Kidney (tissue), 14 donors: ENCODE data around the gene ADRA2B. TPM values are rescaled to one million over a fixed set of nuclear protein-coding genes. Genes with fewer than 3 reads are reported as not detected.

Source experiments
- DNase-seq, 5 donors: peaks; one replicate each; pipeline ENCODE4 v3.0.0-alpha.2; 2013 to 2020
- FAIRE-seq: peaks from 2 replicates; lab custom pipeline; 2012; peaks lifted over from hg19 to GRCh38; lab: Jason Lieb, UNC
- H3K27ac ChIP-seq, 2 donors: one replicate each; pipeline ENCODE4 v1.7.0; 2013; ENCODE audit warnings: low read depth in 2 of 2, low read length in 2 of 2, inconsistent platforms in 1 of 2
- H3K27me3 ChIP-seq: one replicate; pipeline ENCODE4 v1.7.1; 2013; ENCODE audit warnings: low read length, inconsistent platforms; ENCODE audit not compliant: control insufficient read depth, insufficient read depth
- H3K36me3 ChIP-seq, 3 donors: one replicate each; pipeline versions ENCODE4 v1.7.0 to v1.7.1; 2013; ENCODE audit warnings: low read length in 3 of 3, control low read depth in 1 of 3, inconsistent platforms in 1 of 3; ENCODE audit not compliant: insufficient read depth in 3 of 3, control insufficient read depth in 2 of 3
- H3K4me1 ChIP-seq, 3 donors: one replicate each; pipeline versions ENCODE4 v1.7.0 to v1.7.1; 2013; ENCODE audit warnings: low read length in 3 of 3, inconsistent platforms in 1 of 3, low read depth in 1 of 3; ENCODE audit not compliant: control insufficient read depth in 2 of 3, insufficient read depth in 2 of 3
- H3K4me3 ChIP-seq, 3 donors: one replicate each; pipeline versions ENCODE4 v1.7.0 to v1.8.1; 2013; ENCODE audit warnings: low read length in 3 of 3, control low read depth in 1 of 3, inconsistent platforms in 1 of 3
- H3K9ac ChIP-seq, 3 donors: one replicate each; pipeline versions ENCODE4 v1.7.0 to v1.7.1; 2013; ENCODE audit warnings: low read length in 3 of 3, control low read depth in 1 of 3, inconsistent platforms in 1 of 3
- H3K9me3 ChIP-seq, 3 donors: one replicate each; pipeline versions ENCODE4 v1.7.0 to v1.7.1; 2013; ENCODE audit warnings: low read length in 3 of 3, control low read depth in 1 of 3, inconsistent platforms in 1 of 3; ENCODE audit not compliant: control insufficient read depth in 2 of 3, insufficient read depth in 1 of 3
- intact Hi-C: fragments of 100-400 bp; cut with DNase I; formaldehyde crosslinking; loops from one replicate; pipeline ENCODE4 v1.11.1; 2022
- polyA plus RNA-seq: library from polyadenylated mRNA; stranded (reverse); fragments of 350-450 nt; fragmentation: Illumina TruSeq; extraction: RNeasy Lipid Tissue Mini Kit (QIAGEN cat#74804); gene quantifications from one replicate; pipeline ENCODE4 v1.2.3, GENCODE V29; 2014; ENCODE audit warnings: low read depth, low replicate concordance; ENCODE audit not compliant: insufficient read depth
- total RNA-seq: library from RNA; stranded (reverse); fragmentation: NEBNext Ultra II Directional; extraction: Animal tissue kit (Norgen Biotek cat#: 25700); gene quantifications from one replicate; pipeline ENCODE4 v1.2.1, GENCODE V29; 2021
- TF ChIP-seq, protein P1 (sequence below): IDR thresholded peaks from 3 replicates; pipeline ENCODE4 v1.5.1; 2012; ENCODE audit warnings: mild to moderate bottlenecking, moderate library complexity, borderline replicate concordance; ENCODE audit not compliant: insufficient read depth; ENCODE audit errors: extremely low read depth
- donor health status: control.
- donor health status: control.
- donor health status: control.
- donor health status: control.
- donor health status: control.
- donor health status: DM: yes; HTN: yes; CAD: no.
- donor health status: Normal renal cell carcinoma (clear cell type).

The ADRA2B gene
- total and polyA plus RNA-seq, 2 donors from 2014 or later = 1.4 to 4.8 TPM

GRCh38 chr2:96110621-96111256 lies 5.6 kb downstream of the ADRA2B start:
- H3K36me3 ChIP-seq = no peaks in the 10 kb centered on the region
- DNase-seq (peak in 2 of 5 donors; percentile 41 to 55), FAIRE-seq (no peak)
- H3K9ac ChIP-seq = no peak overlapping the region
- intact Hi-C loops = no loop called here
- no peaks in the 10 kb centered on the region for H3K27me3 ChIP-seq
- peaks cover 0 to 8% (median 0%) of the 10 kb centered on the region in 3 donors for H3K4me1 ChIP-seq
- H3K9me3 ChIP-seq = no peaks in the 10 kb centered on the region
- H3K4me3 ChIP-seq = no peak overlapping the region
- no peak overlapping the region for H3K27ac ChIP-seq
- TF ChIP-seq, protein P1, sequence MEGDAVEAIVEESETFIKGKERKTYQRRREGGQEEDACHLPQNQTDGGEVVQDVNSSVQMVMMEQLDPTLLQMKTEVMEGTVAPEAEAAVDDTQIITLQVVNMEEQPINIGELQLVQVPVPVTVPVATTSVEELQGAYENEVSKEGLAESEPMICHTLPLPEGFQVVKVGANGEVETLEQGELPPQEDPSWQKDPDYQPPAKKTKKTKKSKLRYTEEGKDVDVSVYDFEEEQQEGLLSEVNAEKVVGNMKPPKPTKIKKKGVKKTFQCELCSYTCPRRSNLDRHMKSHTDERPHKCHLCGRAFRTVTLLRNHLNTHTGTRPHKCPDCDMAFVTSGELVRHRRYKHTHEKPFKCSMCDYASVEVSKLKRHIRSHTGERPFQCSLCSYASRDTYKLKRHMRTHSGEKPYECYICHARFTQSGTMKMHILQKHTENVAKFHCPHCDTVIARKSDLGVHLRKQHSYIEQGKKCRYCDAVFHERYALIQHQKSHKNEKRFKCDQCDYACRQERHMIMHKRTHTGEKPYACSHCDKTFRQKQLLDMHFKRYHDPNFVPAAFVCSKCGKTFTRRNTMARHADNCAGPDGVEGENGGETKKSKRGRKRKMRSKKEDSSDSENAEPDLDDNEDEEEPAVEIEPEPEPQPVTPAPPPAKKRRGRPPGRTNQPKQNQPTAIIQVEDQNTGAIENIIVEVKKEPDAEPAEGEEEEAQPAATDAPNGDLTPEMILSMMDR = no peak

DNA sequence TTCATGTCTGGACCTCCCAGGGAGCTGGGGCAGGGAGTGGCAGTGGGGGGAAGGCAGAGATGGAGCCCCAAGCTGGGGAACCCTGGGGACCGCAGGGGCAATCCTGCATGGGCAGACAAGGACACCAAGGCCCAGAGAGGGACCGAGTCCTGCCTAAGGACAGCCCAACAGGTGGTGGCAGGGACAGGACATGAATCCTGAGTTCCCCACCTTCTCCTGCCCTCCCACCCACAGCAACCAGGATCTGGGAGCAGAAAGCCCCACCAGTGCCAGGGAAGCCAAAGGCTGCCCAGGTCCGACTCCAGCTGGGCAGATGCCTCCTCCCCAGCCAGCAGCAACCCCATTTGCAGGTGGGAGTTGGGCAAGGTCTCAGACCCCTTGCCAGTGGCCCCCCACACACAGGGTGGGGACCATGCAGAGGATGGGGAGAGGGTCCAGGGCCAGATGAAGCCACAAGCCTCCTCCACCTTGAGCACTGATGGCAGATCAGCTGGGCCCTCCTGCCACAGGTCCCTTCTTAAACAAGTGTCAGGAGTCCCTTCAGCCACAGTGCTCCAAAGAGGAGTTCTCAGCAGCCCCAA lies 6.3 kb downstream of the ADRA2B start:
- no peak for FAIRE-seq
- peaks cover 0 to 4% (median 0%) of the 10 kb centered on the region in 3 donors for H3K9me3 ChIP-seq
- H3K36me3 ChIP-seq = no peaks in the 10 kb centered on the region
- no peaks in the 10 kb centered on the region for H3K27me3 ChIP-seq
- peak in 2 of 5 donors; percentile 35 to 52 for DNase-seq
- no peak overlapping the region for H3K9ac ChIP-seq
- H3K27ac ChIP-seq = no peak overlapping the region
- intact Hi-C loops = no loop called here
- TF ChIP-seq, protein P1 = no peak
- peaks cover 0 to 8% (median 0%) of the 10 kb centered on the region in 3 donors for H3K4me1 ChIP-seq
- no peak overlapping the region for H3K4me3 ChIP-seq

GRCh38 chr2:96109361-96109680 lies 7.0 kb downstream of the ADRA2B start:
- intact Hi-C loops = no loop called here
- no peak for DNase-seq
- no peak for FAIRE-seq
- Histone ChIP-seq H3K27ac (peak overlapping the region; percentile 72 to 74), H3K4me3 (peak overlapping the region in 1 of 3 donors; percentile 1), H3K36me3 (no peaks in the 10 kb centered on the region), H3K9me3 (peaks cover 0 to 6% (median 0%) of the 10 kb centered on the region in 3 donors), H3K9ac (peak overlapping the region in 1 of 3 donors; percentile 8), H3K27me3 (no peaks in the 10 kb centered on the region), H3K4me1 (peaks cover 0 to 8% (median 0%) of the 10 kb centered on the region in 3 donors)
- TF ChIP-seq, protein P1 = no peak
